IPS-20b (cell line): Measurements from ENCODE around the gene ARHGEF19.

Source experiments
- H3K27ac ChIP-seq: one replicate; pipeline ENCODE4 v1.5.1; 2013; ENCODE audit warnings: low read length
- H3K27me3 ChIP-seq: 2 replicates; pipeline ENCODE4 v1.6.1; 2013; ENCODE audit warnings: mild to moderate bottlenecking, low read length, inconsistent platforms; ENCODE audit not compliant: insufficient read depth
- H3K36me3 ChIP-seq: 2 replicates; pipeline ENCODE4 v1.6.1; 2013; ENCODE audit warnings: low read depth, mild to moderate bottlenecking, inconsistent platforms, low read length, moderate library complexity; ENCODE audit not compliant: insufficient read depth
- H3K4me1 ChIP-seq: 2 replicates; pipeline ENCODE4 v1.6.1; 2013; ENCODE audit warnings: mild to moderate bottlenecking, control low read depth, inconsistent platforms, low read length, moderate library complexity; ENCODE audit not compliant: insufficient read depth
- H3K4me3 ChIP-seq: 2 replicates; pipeline ENCODE4 v1.5.1; 2013; ENCODE audit warnings: mild to moderate bottlenecking, low read length, inconsistent platforms
- H3K9ac ChIP-seq: 2 replicates; pipeline ENCODE4 v1.6.1; 2013; ENCODE audit warnings: low read depth, mild to moderate bottlenecking, inconsistent platforms, low read length, moderate library complexity
- H3K9me3 ChIP-seq: 2 replicates; pipeline ENCODE4 v1.6.1; 2013; ENCODE audit warnings: mild to moderate bottlenecking, low read depth, low read length, inconsistent platforms; ENCODE audit not compliant: insufficient read depth

Gene ARHGEF19

GRCh38 chr1:16243215-16243610 is 30.8 kb upstream of the ARHGEF19 start:
- no peaks in the 10 kb centered on the region for H3K9me3 ChIP-seq
- no peaks in the 10 kb centered on the region for H3K4me1 ChIP-seq
- no peaks in the 10 kb centered on the region for H3K27me3 ChIP-seq
- H3K27ac ChIP-seq: no peak overlapping the region
- no peak overlapping the region for H3K9ac ChIP-seq
- no peak overlapping the region for H3K4me3 ChIP-seq
- H3K36me3 ChIP-seq: peaks cover 7% of the 10 kb centered on the region; the same call in 1 of the 2 replicates

GRCh38 chr1:16242556-16243214 is 30.2 kb upstream of the ARHGEF19 start:
- no peak overlapping the region for H3K9ac ChIP-seq
- H3K27me3 ChIP-seq: no peaks in the 10 kb centered on the region

GRCh38 chr1:16241221-16241708 is 28.8 kb upstream of the ARHGEF19 start:
- Histone ChIP-seq H3K4me3 (no peak overlapping the region), H3K9me3 (no peaks in the 10 kb centered on the region), H3K36me3 (no peaks in the 10 kb centered on the region), H3K4me1 (peaks cover 3% of the 10 kb centered on the region; the same call in 1 of the 2 replicates), H3K27me3 (peaks cover 3% of the 10 kb centered on the region), H3K27ac (no peak overlapping the region), H3K9ac (no peak overlapping the region)

More at GRCh38 chr1:16242556-16243214, 30.2 kb upstream of the ARHGEF19 start:
- no peaks in the 10 kb centered on the region for H3K4me1 ChIP-seq
- H3K36me3 ChIP-seq: peaks cover 7% of the 10 kb centered on the region; the same call in 1 of the 2 replicates
- H3K9me3 ChIP-seq: no peaks in the 10 kb centered on the region
- no peak overlapping the region for H3K27ac ChIP-seq
- H3K4me3 ChIP-seq: no peak overlapping the region

GRCh38 chr1:16239972-16240491 is 27.6 kb upstream of the ARHGEF19 start:
- Histone ChIP-seq H3K4me1 (peaks cover 3% of the 10 kb centered on the region; the same call in 1 of the 2 replicates), H3K9ac (no peak overlapping the region), H3K9me3 (no peaks in the 10 kb centered on the region), H3K27me3 (peaks cover 8% of the 10 kb centered on the region), H3K27ac (no peak overlapping the region), H3K4me3 (no peak overlapping the region), H3K36me3 (no peaks in the 10 kb centered on the region)

- no peaks in the 10 kb centered on the region for H3K36me3 ChIP-seq
- H3K4me1 ChIP-seq: peaks cover 3% of the 10 kb centered on the region; the same call in 1 of the 2 replicates
- H3K9me3 ChIP-seq: no peaks in the 10 kb centered on the region
- no peak overlapping the region for H3K27ac ChIP-seq
- H3K9ac ChIP-seq: peak overlapping the region; percentile 78; the same call in 1 of the 2 replicates
- H3K4me3 ChIP-seq: peak overlapping the region; percentile 88
- peaks cover 8% of the 10 kb centered on the region for H3K27me3 ChIP-seq
Measured at GRCh38 chr1:16237343-16237830, 24.9 kb upstream of the ARHGEF19 start.

- Histone ChIP-seq H3K27ac (no peak within 1 kb of the TSS), H3K9ac (peak within 1 kb of the TSS; percentile 78; the same call in 1 of the 2 replicates), H3K9me3 (no peaks in the 10 kb centered on the region), H3K4me3 (peak within 1 kb of the TSS; percentile 88), H3K4me1 (peaks cover 3% of the 10 kb centered on the region; the same call in 1 of the 2 replicates), H3K27me3 (peaks cover 8% of the 10 kb centered on the region), H3K36me3 (no peaks in the 10 kb centered on the region)
Measured at GRCh38 chr1:16236511-16237342, 24.3 kb upstream of the ARHGEF19 start, which contains the start of gene CPLANE2. Gene CPLANE2, minus strand, starts transcription at chr1:16237183. Its CDS starts 441 bp downstream, at chr1:16236742.

GRCh38 chr1:16235944-16236510 is 23.6 kb upstream of the ARHGEF19 start:
- Histone ChIP-seq H3K4me3 (peak overlapping the region; percentile 88), H3K36me3 (no peaks in the 10 kb centered on the region), H3K4me1 (peaks cover 3% of the 10 kb centered on the region; the same call in 1 of the 2 replicates), H3K27me3 (peaks cover 8% of the 10 kb centered on the region), H3K27ac (no peak overlapping the region), H3K9me3 (no peaks in the 10 kb centered on the region), H3K9ac (peak overlapping the region; percentile 71; the same call in 1 of the 2 replicates)

GRCh38 chr1:16235347-16235746 is 22.9 kb upstream of the ARHGEF19 start:
- H3K27me3 ChIP-seq: peaks cover 8% of the 10 kb centered on the region
- peaks cover 3% of the 10 kb centered on the region; the same call in 1 of the 2 replicates for H3K4me1 ChIP-seq
- no peak overlapping the region for H3K4me3 ChIP-seq
- H3K27ac ChIP-seq: no peak overlapping the region
- H3K9ac ChIP-seq: no peak overlapping the region
- H3K9me3 ChIP-seq: no peaks in the 10 kb centered on the region
- no peaks in the 10 kb centered on the region for H3K36me3 ChIP-seq

- Histone ChIP-seq H3K4me1 (peaks cover 3% of the 10 kb centered on the region; the same call in 1 of the 2 replicates), H3K9me3 (no peaks in the 10 kb centered on the region), H3K4me3 (no peak overlapping the region), H3K9ac (no peak overlapping the region), H3K27ac (no peak overlapping the region), H3K27me3 (peaks cover 27% of the 10 kb centered on the region), H3K36me3 (no peaks in the 10 kb centered on the region)
Measured at GRCh38 chr1:16233431-16233830, 21.0 kb upstream of the ARHGEF19 start.

- Histone ChIP-seq H3K4me1 (peaks cover 1% of the 10 kb centered on the region; the same call in 1 of the 2 replicates), H3K27ac (no peak overlapping the region), H3K9ac (no peak overlapping the region), H3K27me3 (peaks cover 38% of the 10 kb centered on the region), H3K4me3 (no peak overlapping the region), H3K9me3 (no peaks in the 10 kb centered on the region), H3K36me3 (no peaks in the 10 kb centered on the region)
Measured at GRCh38 chr1:16232316-16232710, 19.9 kb upstream of the ARHGEF19 start.
